Measurements from ENCODE around the gene VASH1. TPM values are rescaled to one million over a fixed set of nuclear protein-coding genes. Genes with fewer than 3 reads are reported as not detected.
A peak's percentile ranks its signal among the peaks of the same experiment; 100 is the strongest.

Gene VASH1
- total RNA-seq, 1 donor from 2014 or later, result 8.7 TPM

DNA sequence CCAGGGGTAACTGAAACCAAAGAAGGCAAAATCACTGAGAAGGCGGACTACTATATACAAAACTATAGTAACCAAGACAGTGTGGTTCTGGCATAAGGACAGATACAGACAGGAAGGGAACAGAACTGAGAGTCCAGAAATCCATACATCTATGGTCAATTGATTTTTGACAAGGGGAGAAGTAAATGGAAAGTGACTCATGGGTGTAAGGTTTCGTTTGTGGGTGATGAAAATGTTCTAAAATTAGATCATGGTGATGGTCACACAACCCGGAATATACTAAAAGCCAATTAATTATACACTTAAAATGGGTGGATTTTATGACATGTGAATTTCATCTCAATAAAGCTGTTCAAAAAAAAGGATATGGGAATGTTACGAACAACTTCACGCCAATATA, 32.7 kb downstream of the VASH1 start:
- TF ChIP-seq CTCF (IDR thresholded peaks at IDR 0.05; ENCODE audit: insufficient read depth, low read length, poor library complexity, severe bottlenecking), result no peak
- no peak overlapping the region for H3K4me3 ChIP-seq (ENCODE audit: low read depth, low read length)
- DNase-seq (ENCODE audit: low read depth), result no peak
- peaks cover 1% of the 10 kb centered on the region for H3K36me3 ChIP-seq (ENCODE audit: control insufficient read depth, insufficient read depth, low read length)
- no peaks in the 10 kb centered on the region for H3K27me3 ChIP-seq (ENCODE audit: control insufficient read depth, insufficient read depth, low read length)

DNA sequence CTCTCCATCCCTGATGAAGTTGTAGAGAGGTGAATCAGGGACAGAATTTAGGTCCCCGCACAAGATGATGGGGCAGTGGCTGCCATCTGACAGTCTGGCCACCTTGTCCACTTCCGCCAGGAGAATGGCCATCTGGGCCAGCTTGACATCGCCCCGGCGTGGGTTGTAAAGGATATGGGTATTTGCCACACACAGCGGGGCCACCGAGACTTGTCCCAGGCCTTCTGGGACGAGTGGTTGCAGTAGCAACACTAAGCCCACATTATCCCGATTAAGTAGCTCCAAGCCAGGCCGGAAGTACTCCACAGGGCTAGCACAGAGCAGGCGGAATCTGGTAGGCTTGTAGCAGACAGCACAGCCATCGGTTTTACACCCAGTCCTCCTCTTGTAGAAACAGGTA, 45.2 kb downstream of the VASH1 start:
- Histone ChIP-seq H3K4me3 (ENCODE audit: low read depth, low read length) (no peak overlapping the region), H3K27me3 (ENCODE audit: control insufficient read depth, insufficient read depth, low read length) (no peaks in the 10 kb centered on the region), H3K36me3 (ENCODE audit: control insufficient read depth, insufficient read depth, low read length) (no peaks in the 10 kb centered on the region)
- DNase-seq (ENCODE audit: low read depth), result no peak
- no peak for TF ChIP-seq CTCF (IDR thresholded peaks at IDR 0.05; ENCODE audit: insufficient read depth, low read length, poor library complexity, severe bottlenecking)

DNA sequence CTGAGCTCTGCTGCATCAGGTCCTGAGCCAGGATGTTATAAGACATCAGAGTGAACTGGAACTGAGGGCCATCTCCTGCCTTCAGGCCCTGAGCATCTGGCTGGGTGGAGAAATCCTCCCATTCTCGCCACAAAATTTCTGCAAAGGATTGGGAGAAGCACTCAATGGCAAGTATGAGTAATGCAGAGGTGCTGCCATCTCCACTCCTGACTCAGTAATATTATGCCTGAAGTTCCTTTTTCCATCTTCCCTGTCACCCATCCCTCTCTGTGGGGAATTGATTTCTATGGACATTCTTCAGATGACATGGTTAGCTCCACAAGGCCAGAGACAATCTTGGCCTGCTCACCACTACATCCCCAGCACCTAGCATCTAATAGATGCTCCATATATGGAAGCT, 46.7 kb downstream of the VASH1 start:
- H3K27me3 ChIP-seq (ENCODE audit: control insufficient read depth, insufficient read depth, low read length), result no peaks in the 10 kb centered on the region
- no peak for TF ChIP-seq CTCF (IDR thresholded peaks at IDR 0.05; ENCODE audit: insufficient read depth, low read length, poor library complexity, severe bottlenecking)
- DNase-seq (ENCODE audit: low read depth), result no peak
- no peak overlapping the region for H3K4me3 ChIP-seq (ENCODE audit: low read depth, low read length)
- no peaks in the 10 kb centered on the region for H3K36me3 ChIP-seq (ENCODE audit: control insufficient read depth, insufficient read depth, low read length)

DNA sequence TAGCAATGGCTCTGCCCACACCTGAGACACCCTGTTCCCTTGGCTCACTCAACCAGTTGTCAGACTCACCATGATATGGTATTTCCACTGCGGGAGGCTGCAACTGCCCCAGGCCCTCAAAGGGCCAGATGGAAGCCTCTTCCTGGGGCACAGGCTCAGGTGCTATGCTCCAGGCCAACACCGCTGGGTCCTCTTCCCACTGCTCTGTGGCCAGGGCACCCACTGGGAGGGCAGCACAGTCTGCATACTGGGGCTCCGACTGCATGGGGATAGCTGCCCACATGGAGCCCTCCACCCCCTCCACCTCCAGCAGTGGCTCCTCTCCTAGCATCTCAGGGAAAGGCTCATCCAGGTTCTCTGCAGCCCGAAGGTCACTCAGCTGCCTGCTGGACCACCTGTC, 47.7 kb downstream of the VASH1 start:
- Histone ChIP-seq H3K27me3 (ENCODE audit: control insufficient read depth, insufficient read depth, low read length) (no peaks in the 10 kb centered on the region), H3K36me3 (ENCODE audit: control insufficient read depth, insufficient read depth, low read length) (no peaks in the 10 kb centered on the region), H3K4me3 (ENCODE audit: low read depth, low read length) (no peak overlapping the region)
- no peak for DNase-seq (ENCODE audit: low read depth)
- TF ChIP-seq CTCF (IDR thresholded peaks at IDR 0.05; ENCODE audit: insufficient read depth, low read length, poor library complexity, severe bottlenecking), result no peak

- no peak for DNase-seq (ENCODE audit: low read depth)
- Histone ChIP-seq H3K27me3 (ENCODE audit: control insufficient read depth, insufficient read depth, low read length) (no peaks in the 10 kb centered on the region), H3K36me3 (ENCODE audit: control insufficient read depth, insufficient read depth, low read length) (no peaks in the 10 kb centered on the region), H3K4me3 (ENCODE audit: low read depth, low read length) (no peak overlapping the region)
- no peak for TF ChIP-seq CTCF (IDR thresholded peaks at IDR 0.05; ENCODE audit: insufficient read depth, low read length, poor library complexity, severe bottlenecking)
Observed at GRCh38 chr14:76810525-76810924, 49.3 kb downstream of the VASH1 start.

- Histone ChIP-seq H3K4me3 (ENCODE audit: low read depth, low read length) (peak overlapping the region; percentile 12), H3K36me3 (ENCODE audit: control insufficient read depth, insufficient read depth, low read length) (no peaks in the 10 kb centered on the region), H3K27me3 (ENCODE audit: control insufficient read depth, insufficient read depth, low read length) (no peaks in the 10 kb centered on the region)
- DNase-seq (ENCODE audit: low read depth), result no peak
- peak; percentile 42 for TF ChIP-seq CTCF (IDR thresholded peaks at IDR 0.05; ENCODE audit: insufficient read depth, low read length, poor library complexity, severe bottlenecking)
Observed at GRCh38 chr14:76810953-76811400, 49.7 kb downstream of the VASH1 start.
